Panc1 (cell line): Measurements from ENCODE around the gene DLGAP1. TPM values are rescaled to one million over a fixed set of nuclear protein-coding genes. Genes with fewer than 3 reads are reported as not detected.

ENCODE experiments used
- ATAC-seq: fragments of 200-7000 bp; cut with Tn5 transposase; 2 replicates; pipeline ENCODE4 v1.9.1; 2020; ENCODE audit warnings: mild to moderate bottlenecking, moderate library complexity
- BruUV-seq: library from RNA; stranded (reverse); fragments of 400-500 nt; replicated peaks from 2 replicates; lab custom pipeline; 2021; lab: Mats Ljungman, UMichigan
- CTCF ChIA-PET: fragments of 300-600 bp; sonication (Branson Sonifier 250); formaldehyde crosslinking; loops from one replicate; lab custom pipeline; 2022; ENCODE audit warnings: antibody characterized with exemption; lab: Charles Lee
- POLR2A ChIA-PET: fragments of 300-600 bp; sonication (Branson Sonifier 250); formaldehyde crosslinking; loops from one replicate; lab custom pipeline; 2022; ENCODE audit warnings: antibody characterized with exemption; lab: Charles Lee
- DNase-seq: peaks from one replicate; pipeline ENCODE4 v3.0.0-alpha.2; 2010; ENCODE audit warnings: low read depth, low spot score
- H3K27ac ChIP-seq: 2 replicates; pipeline ENCODE4 v1.5.1; 2011; ENCODE audit warnings: mild to moderate bottlenecking, low read length, inconsistent platforms
- H3K27me3 ChIP-seq: fragments of 200-500 bp; sonication (Bioruptor generic); 2 replicates; pipeline ENCODE4 v1.6.0; 2014; ENCODE audit warnings: low read length, inconsistent platforms; ENCODE audit not compliant: control insufficient read depth, insufficient read depth
- H3K36me3 ChIP-seq: fragments of 200-500 bp; sonication (Bioruptor generic); 2 replicates; pipeline ENCODE4 v1.5.1; 2014; ENCODE audit warnings: inconsistent platforms, mild to moderate bottlenecking, low read length, moderate library complexity; ENCODE audit not compliant: control insufficient read depth, insufficient read depth
- H3K4me1 ChIP-seq: 2 replicates; pipeline ENCODE4 v1.5.1; 2011; ENCODE audit warnings: inconsistent platforms, mild to moderate bottlenecking, low read length, moderate library complexity; ENCODE audit not compliant: control insufficient read depth, insufficient read depth
- H3K4me3 ChIP-seq, 2 experiments: 2 replicates each; pipeline ENCODE4 v1.5.1; 2011 to 2012; ENCODE audit warnings: low read depth in 2 of 2, low read length in 2 of 2, mild to moderate bottlenecking in 2 of 2, inconsistent platforms in 1 of 2, moderate library complexity in 1 of 2
- H3K9me3 ChIP-seq: fragments of 200-500 bp; sonication (Bioruptor generic); 2 replicates; pipeline ENCODE4 v1.5.1; 2014; ENCODE audit warnings: low read depth, mild to moderate bottlenecking, inconsistent platforms, low read length, moderate library complexity; ENCODE audit not compliant: control insufficient read depth, insufficient read depth
- POLR2AphosphoS5 ChIP-seq: IDR thresholded peaks from 2 replicates; pipeline ENCODE4 v1.6.1; 2012; ENCODE audit warnings: mild to moderate bottlenecking, low read depth, low read length, moderate library complexity
- REST ChIP-seq, 2 experiments: IDR thresholded peaks; 2 replicates each; pipeline ENCODE4 v1.6.1; 2011 to 2012; ENCODE audit warnings: low read depth in 2 of 2, control low read depth in 1 of 2, low read length in 1 of 2, mild to moderate bottlenecking in 1 of 2, moderate library complexity in 1 of 2; ENCODE audit not compliant: insufficient read depth in 1 of 2
- SIN3A ChIP-seq: IDR thresholded peaks from 2 replicates; pipeline ENCODE4 v1.6.1; 2012; ENCODE audit warnings: low read depth, mild to moderate bottlenecking, low read length, moderate library complexity, borderline replicate concordance; ENCODE audit not compliant: insufficient read depth
- TCF7L2 ChIP-seq: IDR thresholded peaks from 2 replicates; pipeline ENCODE4 v1.6.1; 2011; ENCODE audit warnings: mild to moderate bottlenecking, low read depth, low read length, inconsistent platforms
- in situ Hi-C: cut with HindIII; loops from 2 replicates; pipeline ENCODE4 v1.10.0; 2016; ENCODE audit warnings: low sequenced_read_pairs, low pct_unique_long_range_greater_than_20kb
- intact Hi-C: fragments of 100-400 bp; cut with micrococcal nuclease; formaldehyde crosslinking; loops from one replicate; pipeline ENCODE4 v1.10.0; 2022; ENCODE audit not compliant: unreplicated experiment
- total RNA-seq: library from RNA; stranded (reverse); gene quantifications from one replicate; pipeline ENCODE4 v1.2.1, GENCODE V29; 2021; ENCODE audit not compliant: unreplicated experiment
- TF ChIP-seq, protein P1 (sequence below): fragments of 450-650 bp; IDR thresholded peaks from 2 replicates; pipeline ENCODE4 v1.5.1; 2017; ENCODE audit warnings: mild to moderate bottlenecking

Gene DLGAP1
- total RNA-seq, 1 experiment from 2014 or later, result 1.8 TPM

DNA sequence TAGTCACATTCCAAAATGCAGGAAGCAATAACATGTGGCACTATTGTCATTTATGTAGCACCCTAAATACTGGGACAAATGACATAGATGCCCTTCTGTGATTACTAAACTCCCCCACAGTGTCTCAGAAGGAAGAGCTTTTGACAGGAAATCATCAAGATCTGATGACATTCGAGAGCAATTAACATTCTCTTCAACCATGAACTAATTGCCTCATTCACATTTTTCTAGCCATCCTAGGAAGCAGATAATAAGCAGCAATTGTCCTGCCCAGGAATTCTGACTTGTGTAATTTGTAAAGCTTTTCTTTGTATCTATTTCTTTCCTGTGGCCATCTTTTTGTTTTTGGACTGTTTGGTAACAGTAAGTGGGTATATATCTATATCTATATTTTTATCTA, 712.6 kb downstream of the DLGAP1 start:
- no TSS peak for BruUV-seq
- DNase-seq, result no peak
- POLR2A ChIA-PET, result no interaction called here
- no peak for ATAC-seq
- CTCF ChIA-PET, result no interaction called here
- in situ Hi-C loops (no loop called here), intact Hi-C loops (no loop called here)
- no peaks in the 10 kb centered on the region for H3K27me3 ChIP-seq
- no peak overlapping the region for H3K4me3 ChIP-seq
- H3K9me3 ChIP-seq, result no peaks in the 10 kb centered on the region
- H3K4me1 ChIP-seq, result no peaks in the 10 kb centered on the region
- no peaks in the 10 kb centered on the region for H3K36me3 ChIP-seq
- no peak overlapping the region for H3K27ac ChIP-seq
- TF ChIP-seq, protein P1, sequence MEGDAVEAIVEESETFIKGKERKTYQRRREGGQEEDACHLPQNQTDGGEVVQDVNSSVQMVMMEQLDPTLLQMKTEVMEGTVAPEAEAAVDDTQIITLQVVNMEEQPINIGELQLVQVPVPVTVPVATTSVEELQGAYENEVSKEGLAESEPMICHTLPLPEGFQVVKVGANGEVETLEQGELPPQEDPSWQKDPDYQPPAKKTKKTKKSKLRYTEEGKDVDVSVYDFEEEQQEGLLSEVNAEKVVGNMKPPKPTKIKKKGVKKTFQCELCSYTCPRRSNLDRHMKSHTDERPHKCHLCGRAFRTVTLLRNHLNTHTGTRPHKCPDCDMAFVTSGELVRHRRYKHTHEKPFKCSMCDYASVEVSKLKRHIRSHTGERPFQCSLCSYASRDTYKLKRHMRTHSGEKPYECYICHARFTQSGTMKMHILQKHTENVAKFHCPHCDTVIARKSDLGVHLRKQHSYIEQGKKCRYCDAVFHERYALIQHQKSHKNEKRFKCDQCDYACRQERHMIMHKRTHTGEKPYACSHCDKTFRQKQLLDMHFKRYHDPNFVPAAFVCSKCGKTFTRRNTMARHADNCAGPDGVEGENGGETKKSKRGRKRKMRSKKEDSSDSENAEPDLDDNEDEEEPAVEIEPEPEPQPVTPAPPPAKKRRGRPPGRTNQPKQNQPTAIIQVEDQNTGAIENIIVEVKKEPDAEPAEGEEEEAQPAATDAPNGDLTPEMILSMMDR, result no peak
- TF ChIP-seq REST (IDR thresholded peaks at IDR 0.05; ENCODE audit: insufficient read depth in 1 of 2, low read depth in 2 of 2, low read length in 1 of 2) (no peak), POLR2AphosphoS5 (no peak), TCF7L2 (no peak), SIN3A (no peak)

- ChIA-PET CTCF (no interaction called here), POLR2A (interaction anchor here (0.7 kb wide), 1 partner anchor 33 kb away, joined by 4 read pairs; no protein-coding TSS in a partner anchor)
- in situ Hi-C loops (no loop called here), intact Hi-C loops (no loop called here)
- no TSS peak for BruUV-seq
- TF ChIP-seq SIN3A, result no peak
- no peak for TF ChIP-seq TCF7L2
- TF ChIP-seq, protein P1, result no peak
- TF ChIP-seq POLR2AphosphoS5, result no peak
- TF ChIP-seq REST (IDR thresholded peaks at IDR 0.05; ENCODE audit: insufficient read depth in 1 of 2, low read depth in 2 of 2, low read length in 1 of 2), result no peak
- Histone ChIP-seq H3K27me3 (no peaks in the 10 kb centered on the region), H3K4me3 (no peak overlapping the region), H3K36me3 (no peaks in the 10 kb centered on the region), H3K4me1 (no peaks in the 10 kb centered on the region), H3K9me3 (no peaks in the 10 kb centered on the region), H3K27ac (no peak overlapping the region)
- no peak for DNase-seq
- ATAC-seq, result no peak
Measured at GRCh38 chr18:3741333-3741732, 713.8 kb downstream of the DLGAP1 start.
